Vagina (tissue), 2 donors: ENCODE measurements around the gene SLC25A51.

ENCODE experiments used
- CTCF ChIP-seq, 3 experiments: fragments of 450-650 bp in 2 of 3; fragments of 200-600 bp in 1 of 3; sonication (generic) in 1 of 3; IDR thresholded peaks; one replicate each; pipeline ENCODE4 v1.5.1; 2017 to 2019; ENCODE audit warnings: antibody characterized with exemption in 3 of 3, mild to moderate bottlenecking in 2 of 3, moderate library complexity in 2 of 3
- POLR2A ChIP-seq, 2 donors: fragments of 450-650 bp; IDR thresholded peaks; one replicate each; pipeline ENCODE4 v1.6.1; 2017; ENCODE audit warnings: antibody characterized with exemption in 2 of 2, mild to moderate bottlenecking in 2 of 2, moderate library complexity in 2 of 2

GRCh38 chr9:37944671-37945481 lies 40.9 kb upstream of the SLC25A51 start:
- TF ChIP-seq CTCF (IDR thresholded peaks at IDR 0.05) (no peak), POLR2A (IDR thresholded peaks at IDR 0.05) (no peak)
